NCI-H226 (cell line): ENCODE results near the gene ADM.
"Not testable (repeated sequence)": the region's sequence is repeated elsewhere in the genome, so short reads cannot be mapped to it uniquely, and the experiment has no call there.

Source experiments
- DNase-seq: peaks from one replicate; pipeline ENCODE4 v3.0.0-alpha.2; 2015

ADM gene, protein sequence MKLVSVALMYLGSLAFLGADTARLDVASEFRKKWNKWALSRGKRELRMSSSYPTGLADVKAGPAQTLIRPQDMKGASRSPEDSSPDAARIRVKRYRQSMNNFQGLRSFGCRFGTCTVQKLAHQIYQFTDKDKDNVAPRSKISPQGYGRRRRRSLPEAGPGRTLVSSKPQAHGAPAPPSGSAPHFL

DNA sequence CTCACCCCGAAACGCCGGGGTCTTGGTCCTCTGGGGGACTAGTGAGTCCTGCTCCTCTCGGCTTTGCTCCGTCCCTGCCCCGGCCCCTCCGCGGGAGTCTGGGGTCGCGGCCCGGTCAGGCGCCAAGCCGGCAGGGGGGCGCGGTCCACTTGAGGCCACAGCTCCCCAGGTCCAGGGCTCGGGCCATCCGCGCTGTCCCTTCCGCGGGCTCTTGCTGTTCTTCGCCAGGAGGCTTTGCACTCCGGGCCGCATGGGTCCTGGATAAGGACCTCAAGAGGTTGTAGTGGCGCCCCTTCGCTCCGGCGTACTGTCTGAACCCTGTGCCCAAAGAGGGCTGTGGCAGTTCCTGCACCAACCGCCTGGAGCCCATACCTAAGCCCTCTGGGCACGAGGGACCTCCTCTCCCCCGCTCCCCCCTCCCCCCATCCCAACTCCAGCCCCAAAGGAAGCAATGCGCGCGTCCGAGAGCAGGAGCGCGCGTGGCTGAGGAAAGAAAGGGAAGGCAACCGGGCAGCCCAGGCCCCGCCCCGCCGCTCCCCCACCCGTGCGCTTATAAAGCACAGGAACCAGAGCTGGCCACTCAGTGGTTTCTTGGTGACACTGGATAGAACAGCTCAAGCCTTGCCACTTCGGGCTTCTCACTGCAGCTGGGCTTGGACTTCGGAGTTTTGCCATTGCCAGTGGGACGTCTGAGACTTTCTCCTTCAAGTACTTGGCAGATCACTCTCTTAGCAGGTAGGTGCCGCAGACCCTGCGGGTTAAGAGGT is at the start of gene ADM:
Gene ADM (plus strand): TSS at position 579 of the 767 bp plus-strand sequence. CDS start 628 bp downstream, outside the sequence.
- DNase-seq, result peak; percentile 91

- DNase-seq, result no peak
These were observed 49.3 kb upstream of the ADM start for GRCh38 chr11:10255388-10256125.

DNA sequence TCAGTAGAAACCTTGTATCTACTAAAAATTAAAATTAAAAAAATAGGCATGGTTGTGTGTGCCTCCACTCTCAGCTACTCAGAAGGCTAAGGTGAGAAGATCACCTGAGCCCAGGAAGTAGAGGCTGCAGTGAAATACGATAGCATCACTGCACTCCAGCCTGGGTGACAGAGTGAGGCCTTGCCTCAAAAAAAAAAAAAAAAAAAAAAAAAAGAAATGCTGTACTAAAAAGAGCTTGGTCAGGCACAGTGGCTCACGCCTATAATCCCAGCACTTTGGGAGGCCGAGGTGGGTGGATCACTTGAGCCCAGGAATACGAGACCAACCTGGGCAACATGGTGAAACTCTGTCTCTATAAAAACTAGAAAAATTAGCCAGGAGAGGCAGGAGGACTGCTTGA is 47.4 kb upstream of the ADM start:
- no peak for DNase-seq

DNA sequence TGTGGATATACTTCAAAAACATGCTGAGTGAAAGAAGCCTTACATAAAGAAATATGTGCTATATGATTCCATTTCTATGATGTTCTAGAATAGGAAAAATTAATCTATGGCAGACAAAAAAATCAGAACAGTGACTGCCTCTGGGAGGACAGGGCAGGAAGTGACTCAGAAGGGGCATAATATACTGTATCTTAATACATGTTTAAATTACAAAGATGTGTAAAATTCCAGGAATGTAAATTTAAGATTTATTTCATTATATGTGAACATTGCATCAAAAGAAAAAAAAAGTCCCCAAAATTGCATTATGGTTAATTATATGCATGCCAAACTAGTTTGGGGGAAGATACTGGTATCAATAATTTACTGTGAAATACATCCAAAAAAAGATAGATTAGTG is 43.1 kb upstream of the ADM start:
- DNase-seq, result no peak

- peak; percentile 92 for DNase-seq
These were observed 40.9 kb upstream of the ADM start for GRCh38 chr11:10263929-10264328.

DNA sequence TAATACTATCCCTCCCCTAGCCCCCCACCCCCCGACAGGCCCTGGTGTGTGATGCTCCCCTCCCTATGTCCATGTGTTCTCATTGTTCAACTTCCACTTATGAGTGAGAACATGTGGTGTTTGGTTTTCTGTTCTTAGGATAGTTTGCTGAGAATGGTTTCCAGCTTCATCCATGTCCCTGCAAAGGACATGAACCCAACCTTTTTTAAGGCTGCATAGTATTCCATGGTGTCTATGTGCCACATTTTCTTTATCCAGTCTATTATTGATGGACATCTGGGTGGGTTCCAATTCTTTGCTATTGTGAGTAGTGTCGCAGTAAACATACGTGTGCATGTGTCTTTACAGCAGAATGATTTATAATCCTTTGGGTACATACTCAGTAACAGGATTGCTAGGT is 40.2 kb upstream of the ADM start:
- not testable (repeated sequence) for DNase-seq

DNA sequence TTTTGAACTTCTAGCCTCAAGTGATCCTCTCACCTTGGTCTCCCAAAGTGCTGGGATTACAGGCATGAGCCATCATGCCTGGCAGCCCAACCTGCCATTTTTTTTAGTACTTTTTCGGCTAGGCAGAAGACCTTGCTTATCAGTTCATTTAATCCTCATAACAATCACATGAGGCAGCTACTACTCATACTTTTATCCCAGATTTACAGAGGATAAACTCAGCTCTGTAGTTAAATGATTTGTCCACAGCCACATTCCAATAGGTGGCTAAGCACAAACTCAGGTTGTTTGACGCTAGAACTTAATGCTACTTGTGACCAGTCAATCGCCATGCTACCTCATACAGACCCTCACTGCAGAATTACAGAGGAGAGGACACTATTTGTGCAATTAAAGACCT is 38.9 kb upstream of the ADM start:
- DNase-seq, result no peak

- no peak for DNase-seq
These were observed 37.1 kb upstream of the ADM start for GRCh38 chr11:10267821-10268220.

DNA sequence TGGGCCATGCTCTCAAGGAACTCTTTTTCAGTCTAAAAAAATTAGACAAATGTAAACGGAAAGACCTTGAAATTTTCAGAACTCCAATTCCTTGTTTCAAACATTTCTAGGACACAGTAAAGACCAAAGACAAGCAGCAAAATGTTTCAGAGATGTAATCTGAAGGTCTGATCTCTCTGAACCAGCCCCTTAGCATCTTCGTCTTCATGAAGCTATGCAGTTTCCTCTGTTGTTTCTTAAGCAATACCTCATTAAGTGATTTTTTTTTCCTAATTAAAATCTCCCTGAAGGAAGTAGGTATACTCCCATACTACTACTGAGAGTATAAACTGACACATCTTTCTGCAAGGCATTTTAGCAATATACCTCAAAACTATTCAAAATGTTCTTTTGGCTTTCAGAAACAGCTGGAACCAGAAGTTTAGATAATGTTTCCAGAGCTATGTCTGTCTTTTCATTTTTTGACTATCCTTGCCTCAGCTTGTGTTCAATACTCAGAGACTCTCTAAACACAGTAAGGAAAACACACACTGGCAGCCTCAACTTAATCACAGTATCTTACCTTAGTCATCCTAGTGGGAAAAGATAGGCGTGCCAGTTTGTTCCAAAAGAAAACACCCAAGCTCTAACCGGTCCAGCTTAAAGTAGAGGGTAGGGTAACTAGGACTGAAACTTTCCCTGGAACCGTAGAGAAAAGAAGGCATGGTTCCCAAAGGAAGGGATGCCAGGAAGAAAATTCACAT is 36.0 kb upstream of the ADM start:
- peak; percentile 60 for DNase-seq

- no peak for DNase-seq
These were observed 32.7 kb upstream of the ADM start for GRCh38 chr11:10272132-10272531.

- no peak for DNase-seq
These were observed 31.1 kb upstream of the ADM start for GRCh38 chr11:10273738-10274137.

GRCh38 chr11:10274726-10275125 is 30.1 kb upstream of the ADM start:
- no peak for DNase-seq

- DNase-seq, result no peak
These were observed 29.2 kb upstream of the ADM start for GRCh38 chr11:10275714-10276113.

- peak; percentile 24 for DNase-seq
These were observed 22.8 kb upstream of the ADM start for GRCh38 chr11:10282117-10282516.

DNA sequence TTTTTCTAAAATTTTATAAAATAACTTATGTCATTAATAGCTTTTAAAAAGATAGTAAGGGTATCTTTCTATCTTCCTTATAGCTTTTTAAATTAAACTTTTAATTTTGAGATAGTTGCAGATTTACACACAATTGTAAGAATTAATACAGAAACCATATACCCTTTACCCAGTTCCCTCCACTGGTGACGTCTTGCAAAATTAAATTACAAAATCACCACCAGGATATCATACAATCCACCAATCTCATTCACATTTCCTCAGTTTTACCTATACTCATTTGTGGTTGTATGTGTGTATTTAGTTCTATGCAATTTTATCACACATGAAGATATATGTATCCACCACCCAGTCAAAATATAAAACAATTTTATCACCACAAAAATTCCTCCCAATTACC is 20.9 kb upstream of the ADM start:
- DNase-seq, result no peak

GRCh38 chr11:10285148-10285802 is 19.6 kb upstream of the ADM start:
- DNase-seq, result no peak

DNA sequence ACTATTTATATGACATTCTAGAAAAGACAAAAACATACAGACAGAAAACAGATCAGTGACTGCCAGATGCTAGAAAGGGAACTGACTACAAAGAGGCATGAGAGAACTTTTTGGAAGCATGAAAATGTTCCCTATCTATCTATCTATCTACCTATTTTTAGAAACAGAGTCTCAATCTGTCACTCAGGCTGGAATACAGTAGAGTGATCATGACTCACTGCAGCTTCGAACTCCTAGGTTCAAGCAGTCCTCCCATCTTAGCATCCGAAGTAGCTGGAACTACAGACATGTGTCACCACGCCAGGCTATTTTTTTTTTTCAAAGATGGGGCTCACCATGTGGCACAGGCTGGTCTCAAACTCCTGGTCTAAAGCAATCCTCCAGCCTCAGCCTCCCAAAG is 17.7 kb upstream of the ADM start:
- DNase-seq, result no peak

DNA sequence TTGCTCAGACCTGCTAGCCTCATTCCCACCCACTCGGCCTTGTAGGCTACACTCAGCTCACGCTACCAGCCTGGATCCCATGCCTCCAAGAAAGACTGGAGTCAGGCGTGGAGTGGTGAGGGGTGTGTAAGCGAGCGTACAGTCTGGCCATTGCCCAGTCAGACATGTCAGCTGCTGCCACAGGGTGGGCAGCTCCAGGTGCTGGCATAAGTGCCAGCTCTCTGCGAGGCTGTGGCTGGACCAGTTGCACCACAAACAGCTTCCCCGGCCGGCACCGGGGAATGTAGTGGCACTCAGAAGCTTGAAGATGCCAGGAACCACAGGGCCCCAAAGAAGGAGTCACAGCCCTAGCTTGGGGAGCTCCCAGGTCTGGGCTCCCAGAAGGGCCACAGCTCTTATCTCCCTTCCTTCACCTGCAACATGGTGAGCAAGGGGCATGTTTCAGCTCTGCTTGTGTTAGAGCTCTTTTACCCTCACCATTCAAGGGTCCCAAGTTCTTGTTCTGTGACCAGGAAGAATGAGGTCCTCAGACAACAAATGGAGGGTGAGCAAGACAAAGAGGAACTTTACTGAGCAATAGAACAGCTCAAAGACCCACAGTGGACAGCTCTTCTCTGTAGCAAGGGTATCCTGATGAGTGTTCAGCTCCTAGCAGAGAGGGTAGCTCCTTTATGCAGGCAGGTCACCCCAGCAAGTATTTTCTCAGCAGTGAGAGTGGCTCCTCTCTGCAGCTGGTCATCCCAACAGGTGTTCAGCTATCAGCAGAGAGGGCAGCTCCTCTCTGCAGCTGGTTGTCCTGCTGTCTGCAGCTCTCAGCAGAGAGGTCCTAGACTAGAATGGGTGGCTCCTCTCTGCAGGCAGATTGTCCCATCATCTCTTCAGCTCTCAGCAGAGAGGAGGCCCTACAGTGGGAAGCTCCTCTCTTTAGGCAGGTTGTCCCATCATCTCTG is 16.8 kb upstream of the ADM start:
- DNase-seq, result no peak

GRCh38 chr11:10288881-10289764 is 15.8 kb upstream of the ADM start:
- no peak for DNase-seq

GRCh38 chr11:10289765-10290380 is 15.0 kb upstream of the ADM start:
- DNase-seq, result no peak
